GM11168 (cell line): ENCODE measurements around the gene UBE2Q1.

ENCODE experiments used
- in situ Hi-C: fragments of 300-500 bp; cut with MboI; formaldehyde crosslinking; loops from one replicate; pipeline ENCODE4 v1.12.0; 2022; ENCODE audit warnings: low sequenced_read_pairs; ENCODE audit not compliant: unreplicated experiment

Gene UBE2Q1

DNA sequence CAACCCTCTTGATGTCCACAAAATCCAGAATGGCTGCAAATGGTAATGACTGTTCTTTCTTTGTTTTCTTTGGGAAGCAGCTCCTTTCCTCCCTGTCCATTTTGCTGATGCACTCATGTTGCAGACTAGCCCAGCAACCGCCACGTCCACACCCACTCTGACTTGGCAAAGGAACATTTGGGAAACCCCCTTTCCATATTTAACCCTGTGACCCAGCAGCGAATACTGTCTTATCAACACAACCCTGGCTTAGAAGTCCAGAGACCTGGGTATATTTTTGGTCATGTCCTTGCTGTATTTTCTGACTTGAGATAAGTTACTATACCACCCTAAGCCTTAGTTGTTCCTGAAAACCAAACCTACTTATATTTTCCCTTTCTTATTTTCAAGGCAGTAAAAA is 38.1 kb downstream of the UBE2Q1 start:
- in situ Hi-C loops, result no loop called here

DNA sequence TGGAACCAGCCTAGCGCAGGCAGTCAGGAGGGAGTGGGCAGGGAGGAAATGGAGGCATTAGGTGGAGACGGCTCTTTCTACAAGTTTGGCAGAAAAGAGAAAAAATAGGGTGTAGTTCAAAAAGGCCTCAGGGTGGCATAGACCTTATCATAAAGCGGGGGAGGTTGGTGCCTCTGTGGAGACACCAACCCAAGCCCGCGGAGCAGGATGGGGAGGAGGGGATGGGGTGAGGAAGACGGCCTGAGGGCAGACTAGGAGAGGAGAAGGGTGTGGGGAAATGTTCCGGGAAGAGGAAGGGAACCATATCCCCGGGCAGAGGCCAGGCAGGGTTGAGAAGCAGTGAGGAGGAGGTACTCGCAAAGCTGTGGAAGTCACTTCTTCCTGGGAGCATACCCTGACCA is 38.9 kb downstream of the UBE2Q1 start:
- in situ Hi-C loops, result no loop called here

DNA sequence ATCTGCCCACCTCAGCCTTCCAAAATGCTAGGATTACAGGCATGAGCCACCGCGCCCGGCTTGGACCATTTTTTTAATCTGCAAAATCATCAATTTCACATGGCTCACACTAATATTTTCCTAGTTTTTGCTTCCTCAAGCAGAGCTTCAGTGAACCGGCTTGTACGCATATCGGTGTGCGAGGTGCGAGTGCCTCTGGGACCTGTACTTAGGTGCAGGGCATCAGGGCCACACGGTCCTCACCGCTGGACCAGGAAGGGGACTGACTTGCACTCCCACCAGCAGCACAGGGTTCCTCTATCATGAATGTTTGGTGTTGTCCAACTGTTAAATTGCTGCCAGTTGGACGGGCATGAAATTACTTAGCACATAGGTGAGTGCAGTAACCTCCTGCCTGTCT is 40.8 kb downstream of the UBE2Q1 start:
- in situ Hi-C loops, result no loop called here

DNA sequence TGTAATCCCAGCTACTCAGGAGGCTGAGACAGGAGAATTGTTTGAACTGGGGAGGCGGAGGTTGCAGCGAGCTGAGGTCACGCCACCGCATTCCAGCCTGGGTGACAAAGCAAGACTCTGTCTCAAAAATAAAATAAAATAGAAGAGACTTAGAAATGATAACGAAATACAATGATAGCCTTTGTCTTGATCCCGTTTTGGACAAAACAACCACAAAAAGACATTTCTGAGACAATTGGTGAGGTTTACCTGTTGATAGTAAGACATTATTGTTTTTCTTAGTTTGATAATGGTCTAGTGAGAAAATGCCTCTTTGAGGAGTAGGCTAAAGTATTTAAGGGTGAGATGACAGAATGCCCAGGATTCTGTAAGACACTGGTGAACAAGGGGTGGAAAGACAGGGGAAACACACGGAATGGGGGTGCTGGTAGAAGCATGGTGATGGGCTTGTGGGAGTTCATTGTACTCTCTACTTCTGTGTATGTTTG is 44.4 kb downstream of the UBE2Q1 start:
- in situ Hi-C loops, result no loop called here

DNA sequence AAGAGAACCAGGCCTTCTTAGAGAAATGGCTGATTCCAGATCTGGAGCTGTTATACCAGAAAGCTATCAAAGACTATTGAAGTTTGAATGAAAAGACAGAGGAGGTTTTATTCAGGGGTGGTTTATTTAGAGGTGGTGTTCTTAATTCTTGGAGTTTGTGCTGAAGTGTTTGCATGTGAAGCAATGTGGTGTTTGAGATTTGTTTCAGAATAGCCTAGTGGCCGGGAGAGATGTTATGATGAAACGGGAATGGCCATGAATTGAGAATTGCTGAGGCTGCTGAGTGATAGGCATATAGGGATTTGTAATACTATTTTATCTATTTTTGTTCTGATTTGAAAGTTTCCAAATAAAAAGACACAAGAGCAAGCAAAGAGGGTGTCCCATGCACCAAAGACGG is 45.7 kb downstream of the UBE2Q1 start:
- in situ Hi-C loops, result no loop called here

DNA sequence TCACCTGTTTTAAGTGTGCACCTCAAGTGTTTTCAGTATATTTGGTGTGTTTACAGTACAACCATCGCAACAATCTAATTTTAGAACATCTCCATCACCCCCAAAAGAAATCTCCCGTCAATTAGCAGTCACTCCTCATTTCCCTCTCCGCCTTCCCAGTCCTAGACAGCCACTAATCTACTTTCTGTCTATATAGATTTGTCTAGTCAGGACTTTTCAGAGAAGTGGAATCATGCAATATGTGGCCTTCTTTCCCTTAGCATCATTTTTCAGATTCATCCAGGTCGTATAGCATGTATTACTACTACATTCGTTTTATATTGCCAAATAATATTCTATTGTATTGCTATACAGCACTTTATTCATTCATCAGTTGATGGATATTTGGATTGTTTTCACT is 54.6 kb downstream of the UBE2Q1 start:
- in situ Hi-C loops, result no loop called here

DNA sequence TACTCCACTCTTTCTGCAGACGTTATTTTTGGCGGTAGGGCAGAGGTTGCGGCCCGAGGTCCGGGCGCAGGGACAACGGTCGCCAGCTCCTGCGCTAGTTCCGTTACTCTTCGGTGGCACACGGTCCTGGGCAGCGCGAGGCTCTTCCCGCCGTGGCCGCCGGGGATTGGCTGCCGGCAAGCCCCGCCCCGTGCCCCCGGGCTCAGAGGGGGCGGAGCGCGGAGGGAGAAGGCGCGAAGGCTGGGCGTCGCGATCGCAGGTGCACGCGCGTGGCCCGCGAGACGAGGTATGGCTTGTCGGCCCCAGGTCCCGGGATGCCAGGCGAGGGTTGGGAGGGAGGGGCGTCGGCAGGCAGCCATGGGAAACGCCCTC is 55.7 kb downstream of the UBE2Q1 start:
- in situ Hi-C loops, result no loop called here

DNA sequence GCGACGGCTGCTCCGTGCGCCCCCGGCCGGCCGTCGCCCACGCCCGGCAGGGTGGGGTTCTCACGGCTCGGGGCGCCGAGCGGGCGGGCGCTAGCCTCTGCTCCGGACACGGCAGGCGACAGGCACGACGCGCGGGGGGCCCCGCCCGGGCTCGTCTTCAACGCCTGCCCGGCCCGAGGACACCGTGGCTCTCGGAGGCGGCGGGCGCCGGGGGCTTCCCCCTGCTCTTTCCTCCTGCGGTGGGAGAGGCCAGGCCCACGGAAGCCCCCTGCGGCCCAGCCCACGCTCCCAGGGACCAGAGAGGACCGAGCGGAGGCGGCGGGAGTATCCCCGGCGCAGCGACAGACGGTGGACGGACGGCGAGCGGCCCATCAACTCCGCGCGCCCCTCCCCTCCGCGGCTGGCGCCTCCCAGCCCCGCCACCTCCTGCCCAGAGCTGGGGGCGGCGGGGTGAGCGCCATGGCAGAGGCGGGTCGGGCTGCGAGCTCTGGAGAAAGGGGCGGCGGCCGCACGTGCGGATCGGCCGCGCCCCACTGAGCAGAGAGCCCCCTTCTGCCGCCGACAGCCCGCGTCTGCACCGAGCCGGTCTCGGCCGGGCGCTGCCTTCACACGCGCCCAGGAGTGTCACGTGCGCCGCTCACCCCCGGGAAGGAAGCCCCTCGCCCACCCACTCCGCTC is 56.3 kb downstream of the UBE2Q1 start, which contains the start of the genes SHE and TDRD10:
TSS of gene SHE (minus strand) at position 347 of the 678 bp plus-strand sequence. CDS start 386 bp downstream, outside the sequence.
TSS of gene TDRD10 (plus strand) at position 154 of the 678 bp plus-strand sequence. CDS start 4,685 bp downstream, outside the sequence.
- in situ Hi-C loops, result no loop called here

DNA sequence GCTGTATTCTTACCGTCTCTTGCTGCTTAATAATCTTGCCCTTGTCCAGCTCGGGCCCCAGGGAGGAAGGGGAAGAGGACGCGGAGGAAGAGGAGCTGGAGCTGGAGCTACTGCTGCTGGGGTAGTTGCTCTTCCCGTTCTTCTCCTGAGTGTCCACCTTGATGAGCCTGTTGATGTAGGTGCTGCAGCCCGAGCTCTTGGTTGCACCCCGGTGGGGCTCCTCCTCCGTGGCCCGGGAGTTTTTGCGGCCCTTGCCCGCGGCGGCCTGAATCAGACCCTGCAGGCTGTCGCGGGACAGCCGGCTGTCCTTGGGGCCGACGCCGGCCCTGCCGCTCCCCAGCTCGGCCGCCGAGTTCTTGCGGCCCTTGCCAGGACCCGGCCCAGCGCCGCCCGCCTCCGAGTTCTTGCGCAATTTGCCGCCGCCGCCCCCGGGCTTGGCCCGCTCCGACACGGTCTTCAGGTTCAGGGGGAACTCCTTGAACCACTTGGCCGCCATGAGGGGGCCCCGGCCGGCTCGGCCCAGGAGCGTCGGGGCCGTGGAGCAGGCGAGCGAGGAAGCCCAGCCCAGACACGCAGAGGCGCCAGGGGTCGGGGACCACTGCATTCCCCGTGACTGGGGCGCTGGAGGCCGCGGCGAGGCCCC is 56.9 kb downstream of the UBE2Q1 start:
- in situ Hi-C loops, result no loop called here

DNA sequence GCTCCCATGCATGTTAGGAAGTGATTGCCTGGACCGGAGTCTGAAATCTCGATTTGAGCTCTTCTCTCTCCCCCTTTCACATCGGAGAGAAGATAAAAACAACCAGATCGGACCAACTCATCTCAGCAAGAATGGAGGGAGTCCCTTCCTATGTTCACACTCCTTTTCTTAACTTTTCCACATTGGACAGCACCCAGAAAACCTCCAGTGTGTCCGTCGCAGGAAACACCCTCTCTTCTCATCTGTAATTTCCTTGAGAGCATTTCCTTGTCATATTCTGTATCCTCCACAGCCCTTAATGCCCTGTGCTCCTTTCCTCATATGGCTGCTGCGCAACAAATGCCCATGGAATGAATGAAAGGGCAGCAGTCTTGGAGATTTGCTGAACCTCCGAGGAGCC is 57.9 kb downstream of the UBE2Q1 start:
- in situ Hi-C loops, result no loop called here

DNA sequence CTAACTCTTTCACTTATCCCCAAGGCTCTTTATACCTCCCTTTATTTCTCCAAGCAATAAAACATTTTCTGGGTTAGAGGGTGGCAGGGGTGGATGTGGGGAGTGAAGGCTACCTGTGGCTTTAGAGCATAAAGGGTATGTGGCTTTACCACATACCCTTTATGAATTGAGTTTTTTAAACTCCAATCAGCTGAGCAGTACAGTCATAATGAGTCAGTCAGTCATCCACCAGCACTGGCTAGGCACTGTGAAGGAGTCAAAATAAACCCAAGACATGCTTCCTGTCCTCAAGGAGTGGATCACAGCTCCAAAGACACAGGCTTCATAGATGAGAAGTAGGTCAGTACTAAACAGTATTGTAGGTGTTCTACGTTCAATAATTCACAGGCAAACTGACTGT is 59.0 kb downstream of the UBE2Q1 start:
- in situ Hi-C loops, result no loop called here
